ENCODE measurements around the gene OR8D2.
"Not testable (repeated sequence)": the region's sequence is repeated elsewhere in the genome, so short reads cannot be mapped to it uniquely, and the experiment has no call there.

Gene OR8D2

GRCh38 chr11:124285610-124286344 lies 34.2 kb downstream of the OR8D2 start:
- no peak for DNase-seq

- DNase-seq: no peak
Measured at GRCh38 chr11:124278261-124278660, 41.7 kb downstream of the OR8D2 start.

DNA sequence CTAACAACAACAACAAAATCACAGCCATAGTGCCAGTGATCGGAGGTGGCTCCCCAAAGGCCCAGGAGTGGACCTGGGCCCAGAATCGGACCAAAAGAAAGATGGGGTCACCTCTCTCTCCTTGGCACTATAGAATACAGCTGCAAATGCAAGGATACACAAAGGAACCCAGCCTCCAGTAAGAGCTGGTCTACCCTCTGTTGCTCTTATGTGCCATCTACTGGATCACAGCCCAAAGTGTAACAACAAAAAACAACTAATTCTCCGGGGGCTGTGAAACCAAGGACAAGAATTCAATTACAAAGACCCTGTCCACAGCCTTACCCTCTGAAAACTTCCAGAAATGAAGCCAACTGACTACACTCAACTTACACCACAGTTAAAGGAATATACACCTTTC lies 42.2 kb downstream of the OR8D2 start:
- DNase-seq: no peak

DNA sequence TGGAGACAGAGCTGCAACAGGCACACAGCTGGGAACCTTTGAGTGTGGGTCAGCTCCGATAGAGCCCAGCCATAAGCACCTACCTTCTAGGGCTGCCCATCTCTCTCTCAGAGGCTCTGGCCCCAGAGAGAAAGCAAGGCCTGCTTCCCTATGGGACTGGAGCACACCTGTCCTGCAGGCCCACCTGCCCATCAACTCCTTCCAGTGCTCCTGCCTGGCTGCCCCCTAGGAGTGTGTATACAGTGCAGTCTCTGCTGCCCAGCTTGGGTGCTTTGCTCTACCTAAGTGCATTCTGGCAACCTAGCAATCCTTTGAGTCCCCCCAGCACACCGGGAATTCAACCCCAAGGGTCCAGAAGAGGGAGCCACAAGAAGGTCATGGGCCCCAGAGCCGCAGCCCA lies 42.8 kb downstream of the OR8D2 start:
- DNase-seq: no peak

- DNase-seq: no peak
Measured at GRCh38 chr11:124276081-124276480, 43.9 kb downstream of the OR8D2 start.

- no peak for DNase-seq
Measured at GRCh38 chr11:124274000-124274399, 46.0 kb downstream of the OR8D2 start.

- not testable (repeated sequence) for DNase-seq
Measured at GRCh38 chr11:124270886-124271285, 49.1 kb downstream of the OR8D2 start.
